OCI-LY1 (cell line): Measurements from ENCODE around the gene PRKCB.
"Not testable (repeated sequence)": the region's sequence is repeated elsewhere in the genome, so short reads cannot be mapped to it uniquely, and the experiment has no call there.

Experiments used
- H2AFZ ChIP-seq: fragments of 200-600 bp; sonication (generic), shearing (Covaris generic); 2 replicates; pipeline ENCODE4 v1.6.0; 2014; ENCODE audit warnings: antibody characterized with exemption, mild to moderate bottlenecking, low read length
- H3F3A ChIP-seq: fragments of 200-600 bp; sonication (generic), shearing (Covaris generic); 2 replicates; pipeline ENCODE4 v1.6.0; 2014; ENCODE audit warnings: mild to moderate bottlenecking, antibody characterized with exemption, low read length, moderate library complexity; ENCODE audit not compliant: insufficient read depth
- H3K27ac ChIP-seq: fragments of 200-600 bp; sonication (generic); 2 replicates; pipeline ENCODE4 v1.5.1; 2014; ENCODE audit warnings: low read length, mixed run types, mild to moderate bottlenecking, low read depth; ENCODE audit not compliant: poor library complexity, severe bottlenecking
- H3K27me3 ChIP-seq: fragments of 200-600 bp; sonication (generic); 2 replicates; pipeline ENCODE4 v1.6.0; 2014; ENCODE audit warnings: antibody characterized with exemption, mild to moderate bottlenecking, low read length, moderate library complexity; ENCODE audit not compliant: insufficient read depth
- H3K36me3 ChIP-seq: fragments of 200-600 bp; sonication (generic); 2 replicates; pipeline ENCODE4 v1.6.1; 2014; ENCODE audit warnings: mild to moderate bottlenecking, antibody characterized with exemption, low read length, moderate library complexity, mixed read lengths; ENCODE audit not compliant: insufficient read depth
- H3K4me1 ChIP-seq: fragments of 200-600 bp; sonication (generic); 2 replicates; pipeline ENCODE4 v1.5.1; 2014; ENCODE audit warnings: mild to moderate bottlenecking, low read length, moderate library complexity; ENCODE audit not compliant: insufficient read depth, severe bottlenecking
- H3K4me2 ChIP-seq: fragments of 200-600 bp; sonication (generic), shearing (Covaris generic); 2 replicates; pipeline ENCODE4 v1.6.1; 2014; ENCODE audit warnings: low read length
- H3K4me3 ChIP-seq: fragments of 200-600 bp; sonication (generic); 2 replicates; pipeline ENCODE4 v1.5.1; 2014; ENCODE audit warnings: low read length, low read depth, mild to moderate bottlenecking, mixed read lengths; ENCODE audit not compliant: poor library complexity, severe bottlenecking
- H3K79me2 ChIP-seq: fragments of 200-600 bp; shearing (Covaris generic); 2 replicates; pipeline ENCODE4 v1.6.1; 2016; ENCODE audit warnings: mixed run types, low read length, mixed read lengths; ENCODE audit not compliant: insufficient read depth
- H3K9ac ChIP-seq: fragments of 200-600 bp; sonication (generic), shearing (Covaris generic); 2 replicates; pipeline ENCODE4 v1.6.1; 2014; ENCODE audit warnings: mild to moderate bottlenecking, low read length, mixed read lengths
- H3K9me2 ChIP-seq: fragments of 200-600 bp; sonication (generic), shearing (Covaris generic); 2 replicates; pipeline ENCODE4 v1.6.1; 2014; ENCODE audit warnings: low read depth, mild to moderate bottlenecking, low read length, mixed read lengths
- H3K9me3 ChIP-seq: fragments of 200-600 bp; shearing (Covaris generic); 2 replicates; pipeline ENCODE4 v1.6.1; 2014; ENCODE audit warnings: low read length, mixed read lengths
- H4K20me1 ChIP-seq: fragments of 200-600 bp; sonication (generic), shearing (Covaris generic); 2 replicates; pipeline ENCODE4 v1.6.0; 2016; ENCODE audit warnings: mild to moderate bottlenecking, low read length; ENCODE audit not compliant: insufficient read depth
- EZH2 ChIP-seq: fragments of 200-600 bp; sonication (generic), shearing (Covaris generic); IDR thresholded peaks from 2 replicates; pipeline ENCODE4 v1.8.0; 2017; ENCODE audit warnings: borderline replicate concordance, mixed run types, mild to moderate bottlenecking, antibody characterized with exemption, low read length, moderate library complexity, mixed read lengths
- TF ChIP-seq, protein P1 (sequence below): fragments of 200-600 bp; sonication (generic), shearing (Covaris generic); IDR thresholded peaks from 2 replicates; pipeline ENCODE4 v1.5.1; 2017; ENCODE audit warnings: mild to moderate bottlenecking, antibody characterized with exemption, low read length, moderate library complexity, mixed read lengths

The PRKCB gene

DNA sequence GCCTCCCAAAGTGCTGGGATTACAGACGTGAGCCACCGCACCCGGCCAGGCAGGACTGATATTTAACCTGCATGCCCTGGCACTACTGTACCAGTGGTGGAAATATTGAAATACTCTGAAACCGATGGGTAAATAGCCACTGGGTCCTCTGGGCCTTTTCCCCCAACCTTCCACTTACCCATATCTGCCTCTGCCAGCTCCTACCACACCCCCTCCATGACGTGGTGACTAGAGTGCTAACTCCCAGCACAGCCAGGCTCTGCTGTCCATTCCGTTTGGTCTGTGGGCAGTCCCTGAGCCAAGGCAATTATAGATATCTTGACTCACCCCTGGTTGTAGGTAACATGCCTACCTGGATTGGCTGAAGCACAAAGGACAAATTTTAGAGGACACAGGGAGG is 187.8 kb downstream of the PRKCB start:
- H3K4me2 ChIP-seq, result no peak overlapping the region
- TF ChIP-seq EZH2, result no peak
- TF ChIP-seq, protein P1, sequence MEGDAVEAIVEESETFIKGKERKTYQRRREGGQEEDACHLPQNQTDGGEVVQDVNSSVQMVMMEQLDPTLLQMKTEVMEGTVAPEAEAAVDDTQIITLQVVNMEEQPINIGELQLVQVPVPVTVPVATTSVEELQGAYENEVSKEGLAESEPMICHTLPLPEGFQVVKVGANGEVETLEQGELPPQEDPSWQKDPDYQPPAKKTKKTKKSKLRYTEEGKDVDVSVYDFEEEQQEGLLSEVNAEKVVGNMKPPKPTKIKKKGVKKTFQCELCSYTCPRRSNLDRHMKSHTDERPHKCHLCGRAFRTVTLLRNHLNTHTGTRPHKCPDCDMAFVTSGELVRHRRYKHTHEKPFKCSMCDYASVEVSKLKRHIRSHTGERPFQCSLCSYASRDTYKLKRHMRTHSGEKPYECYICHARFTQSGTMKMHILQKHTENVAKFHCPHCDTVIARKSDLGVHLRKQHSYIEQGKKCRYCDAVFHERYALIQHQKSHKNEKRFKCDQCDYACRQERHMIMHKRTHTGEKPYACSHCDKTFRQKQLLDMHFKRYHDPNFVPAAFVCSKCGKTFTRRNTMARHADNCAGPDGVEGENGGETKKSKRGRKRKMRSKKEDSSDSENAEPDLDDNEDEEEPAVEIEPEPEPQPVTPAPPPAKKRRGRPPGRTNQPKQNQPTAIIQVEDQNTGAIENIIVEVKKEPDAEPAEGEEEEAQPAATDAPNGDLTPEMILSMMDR, result no peak

GRCh38 chr16:24024971-24025370 is 189.2 kb downstream of the PRKCB start:
- TF ChIP-seq, protein P1, result no peak
- no peak for TF ChIP-seq EZH2
- H3K9me3 ChIP-seq, result no peaks in the 10 kb centered on the region

More for the DNA sequence above, 187.8 kb downstream of the PRKCB start:
- no peak overlapping the region for H3K9ac ChIP-seq
- no peak overlapping the region for H3K4me3 ChIP-seq
- H3F3A ChIP-seq, result no peaks in the 10 kb centered on the region
- H3K36me3 ChIP-seq, result no peaks in the 10 kb centered on the region
- no peak overlapping the region for H2AFZ ChIP-seq
- H3K79me2 ChIP-seq, result no peaks in the 10 kb centered on the region
- no peak overlapping the region for H3K27ac ChIP-seq
- H3K27me3 ChIP-seq, result no peaks in the 10 kb centered on the region
- H3K4me1 ChIP-seq, result peaks cover 9% of the 10 kb centered on the region
- no peaks in the 10 kb centered on the region for H3K9me3 ChIP-seq
- H3K9me2 ChIP-seq, result no peaks in the 10 kb centered on the region
- H4K20me1 ChIP-seq, result no peaks in the 10 kb centered on the region

DNA sequence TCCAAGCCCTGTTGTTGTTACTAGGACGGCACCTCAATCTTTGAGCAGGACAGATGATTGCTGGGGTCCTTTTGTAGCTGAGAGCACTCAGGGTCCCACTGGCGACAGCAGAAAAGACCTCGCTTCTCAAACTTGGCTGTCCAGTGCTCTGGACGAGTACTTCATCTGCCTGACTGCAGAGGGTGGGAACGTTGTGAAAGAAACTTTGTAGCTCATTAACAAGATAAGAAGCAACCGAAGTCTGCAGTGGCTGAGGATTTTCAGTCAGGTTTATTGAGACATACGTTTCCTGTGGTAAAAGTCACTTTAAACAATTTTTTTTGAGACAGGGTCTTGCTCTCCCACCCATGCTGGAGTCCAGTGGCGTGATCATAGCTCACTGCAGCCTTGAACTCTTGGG is 191.7 kb downstream of the PRKCB start:
- H3K4me3 ChIP-seq, result no peak overlapping the region
- no peaks in the 10 kb centered on the region for H3K9me3 ChIP-seq
- no peak overlapping the region for H3K4me2 ChIP-seq
- TF ChIP-seq, protein P1, result no peak
- no peak for TF ChIP-seq EZH2
- no peak overlapping the region for H3K9ac ChIP-seq
- H3K9me2 ChIP-seq, result no peaks in the 10 kb centered on the region
- H4K20me1 ChIP-seq, result no peaks in the 10 kb centered on the region
- no peak overlapping the region for H2AFZ ChIP-seq
- no peaks in the 10 kb centered on the region for H3K36me3 ChIP-seq
- no peaks in the 10 kb centered on the region for H3K27me3 ChIP-seq
- H3K27ac ChIP-seq, result no peak overlapping the region
- no peaks in the 10 kb centered on the region for H3F3A ChIP-seq
- H3K4me1 ChIP-seq, result no peaks in the 10 kb centered on the region
- H3K79me2 ChIP-seq, result no peaks in the 10 kb centered on the region

More at GRCh38 chr16:24024971-24025370, 189.2 kb downstream of the PRKCB start:
- H3K27ac ChIP-seq, result no peak overlapping the region
- no peaks in the 10 kb centered on the region for H3K27me3 ChIP-seq
- peaks cover 2% of the 10 kb centered on the region for H3K4me1 ChIP-seq
- no peaks in the 10 kb centered on the region for H3K36me3 ChIP-seq
- H3F3A ChIP-seq, result no peaks in the 10 kb centered on the region
- no peaks in the 10 kb centered on the region for H3K9me2 ChIP-seq
- no peaks in the 10 kb centered on the region for H3K79me2 ChIP-seq
- no peak overlapping the region for H2AFZ ChIP-seq
- H3K4me2 ChIP-seq, result no peak overlapping the region
- H3K4me3 ChIP-seq, result no peak overlapping the region
- no peaks in the 10 kb centered on the region for H4K20me1 ChIP-seq
- H3K9ac ChIP-seq, result no peak overlapping the region

GRCh38 chr16:24029841-24030240 is 194.1 kb downstream of the PRKCB start:
- H3K36me3 ChIP-seq, H3K27ac ChIP-seq, H2AFZ ChIP-seq, H4K20me1 ChIP-seq, H3K27me3 ChIP-seq, H3K9me3 ChIP-seq, H3K9me2 ChIP-seq, H3K4me2 ChIP-seq, H3K79me2 ChIP-seq, H3F3A ChIP-seq, H3K9ac ChIP-seq, H3K4me1 ChIP-seq, H3K4me3 ChIP-seq: not testable (repeated sequence)
